Activated CD4-positive, alpha-beta T cell treated with anti-CD3 and anti-CD28 coated beads, Interleukin-10, Interleukin-2, amounts not matched to agents 100 ng/mL and 50 ng/mL, durations not matched to agents 16 hours and 8 hours (primary cell): ENCODE data around the gene RERE.
A peak's percentile ranks its signal among the peaks of the same experiment; 100 is the strongest.
"Not testable (repeated sequence)": the region's sequence is repeated elsewhere in the genome, so short reads cannot be mapped to it uniquely, and the experiment has no call there.

Experiments
- DNase-seq: peaks from one replicate; pipeline ENCODE4 v3.0.0-alpha.2; 2020

RERE gene

DNA sequence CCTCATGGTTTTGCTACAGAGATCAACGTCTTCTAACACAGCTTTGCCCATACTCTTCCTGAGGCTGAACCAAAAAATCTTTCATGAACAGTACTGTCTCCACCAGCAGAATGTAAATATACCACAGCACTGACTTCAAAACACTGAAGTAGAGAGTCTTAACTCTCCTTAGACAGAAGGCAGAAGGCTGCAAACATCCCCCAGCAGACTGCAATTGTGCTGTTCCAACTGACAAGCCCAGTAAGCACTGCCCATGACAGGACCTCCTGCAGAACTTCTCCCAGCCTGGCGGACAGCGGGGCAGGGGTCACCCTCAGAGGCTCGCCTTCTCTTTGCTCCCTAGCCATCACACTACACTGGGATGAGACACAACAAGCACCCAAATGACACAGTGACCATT lies 218.7 kb downstream of the RERE start:
- no peak for DNase-seq

DNA sequence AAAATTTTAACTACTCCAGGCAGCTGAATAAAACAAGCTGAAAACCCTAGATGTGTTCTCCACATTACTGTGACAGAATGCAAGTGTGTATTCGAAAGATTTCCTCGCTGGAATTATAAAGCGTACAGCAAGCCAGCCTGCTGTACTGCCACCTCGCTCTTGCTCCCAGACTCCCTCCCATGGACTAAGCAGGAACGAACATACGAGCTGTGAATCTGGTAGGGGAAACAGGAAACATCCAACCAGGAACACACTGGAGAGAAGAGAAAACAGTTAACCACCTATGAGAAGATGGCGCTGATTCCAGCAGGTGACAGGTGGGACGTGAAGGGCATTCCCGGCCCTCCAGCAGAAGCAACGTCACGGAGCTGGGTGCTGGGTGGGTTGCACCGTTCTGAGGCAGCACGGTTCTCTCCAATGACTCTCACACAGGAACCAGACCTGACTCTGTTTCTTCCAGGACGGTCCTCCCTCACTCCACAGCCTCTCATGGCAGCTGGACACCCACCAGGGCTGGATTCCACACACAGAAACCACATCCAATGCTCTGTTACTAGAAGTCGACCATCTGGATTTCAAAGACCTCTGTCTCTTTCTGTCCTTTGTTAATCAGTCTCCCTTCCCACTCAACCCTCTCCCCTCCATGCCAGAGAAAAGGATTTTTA lies 219.2 kb downstream of the RERE start:
- no peak for DNase-seq

GRCh38 chr1:8597455-8597854 lies 220.0 kb downstream of the RERE start:
- DNase-seq = no peak

DNA sequence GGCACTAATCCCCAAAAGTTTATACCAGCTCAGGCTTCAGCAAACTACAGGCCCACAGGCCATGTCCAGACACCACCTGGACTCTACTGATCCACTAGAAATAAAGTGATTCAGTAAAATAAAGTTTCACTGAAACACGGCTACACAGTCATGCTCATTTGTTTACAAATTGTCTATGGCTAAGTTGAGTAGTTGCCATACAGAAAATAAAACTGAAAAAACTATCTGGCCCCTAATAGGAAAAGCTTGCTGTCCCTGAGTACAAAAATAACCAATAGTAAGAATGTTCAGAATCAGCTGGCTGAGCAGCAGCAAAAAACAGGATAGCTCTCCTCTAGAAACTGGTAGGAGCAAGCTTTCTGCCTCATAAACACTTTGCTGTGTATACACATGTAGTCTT lies 221.5 kb downstream of the RERE start:
- peak; percentile 10 for DNase-seq

DNA sequence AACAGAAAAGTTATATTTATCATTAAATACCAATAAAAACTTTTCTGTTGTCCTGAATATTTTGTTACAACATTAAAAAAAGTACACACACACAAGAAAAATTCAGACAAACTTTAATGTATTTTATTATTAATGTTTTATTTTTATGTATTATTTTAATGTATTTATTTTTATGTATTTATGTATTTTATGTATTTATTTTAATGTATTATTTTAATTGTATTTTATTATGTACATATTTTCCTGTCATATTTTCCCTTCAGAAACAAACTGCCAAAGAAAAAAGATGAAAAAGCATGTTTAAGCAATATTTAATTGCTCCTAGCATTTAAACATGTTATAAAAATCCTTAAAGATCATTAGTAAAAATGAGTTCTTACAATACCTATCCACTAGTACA lies 222.1 kb downstream of the RERE start:
- no peak for DNase-seq

GRCh38 chr1:8593292-8593691 lies 224.1 kb downstream of the RERE start:
- not testable (repeated sequence) for DNase-seq

DNA sequence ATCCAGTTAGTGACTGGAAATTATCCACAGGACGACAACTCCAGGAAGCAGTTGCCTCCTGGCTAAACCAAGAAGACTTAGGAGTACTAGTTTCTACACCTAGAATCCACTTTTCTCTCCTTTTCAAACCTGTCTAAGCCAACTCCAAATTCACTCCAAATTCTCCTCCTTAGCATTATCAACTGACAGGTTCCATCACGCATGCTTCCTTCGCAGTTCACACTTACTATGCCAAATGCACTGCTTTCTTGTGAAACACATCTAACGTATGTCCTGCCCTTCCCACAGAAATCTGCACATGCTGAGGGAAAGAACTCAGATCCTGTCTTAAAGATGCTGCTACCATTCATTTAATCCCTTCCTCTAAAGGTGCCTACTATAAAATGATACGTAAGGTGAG lies 225.9 kb downstream of the RERE start:
- no peak for DNase-seq

- DNase-seq = no peak
These were observed 226.6 kb downstream of the RERE start for GRCh38 chr1:8590721-8591351.

- DNase-seq = no peak
These were observed 227.9 kb downstream of the RERE start for GRCh38 chr1:8589571-8589970.

- DNase-seq = peak; percentile 28
These were observed 229.7 kb downstream of the RERE start for GRCh38 chr1:8587784-8588183.

DNA sequence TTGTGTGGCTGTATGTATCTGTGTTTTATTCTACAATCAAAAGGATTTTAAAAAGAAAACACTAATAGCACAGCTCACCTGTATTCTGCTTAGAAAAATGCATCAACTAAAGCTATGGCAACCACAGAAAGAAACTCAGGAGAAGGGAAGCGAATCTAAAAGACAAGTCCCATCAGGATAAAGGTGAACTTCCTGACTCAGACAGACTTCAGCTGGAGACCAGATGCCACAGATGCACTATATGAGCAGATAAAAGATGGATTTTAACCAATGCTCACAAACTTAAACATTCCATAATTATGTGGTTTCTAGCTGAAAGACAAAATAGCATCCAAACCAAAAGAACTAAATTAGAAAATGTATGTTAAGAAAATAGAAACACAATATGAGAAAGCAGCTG lies 231.0 kb downstream of the RERE start:
- DNase-seq = no peak

DNA sequence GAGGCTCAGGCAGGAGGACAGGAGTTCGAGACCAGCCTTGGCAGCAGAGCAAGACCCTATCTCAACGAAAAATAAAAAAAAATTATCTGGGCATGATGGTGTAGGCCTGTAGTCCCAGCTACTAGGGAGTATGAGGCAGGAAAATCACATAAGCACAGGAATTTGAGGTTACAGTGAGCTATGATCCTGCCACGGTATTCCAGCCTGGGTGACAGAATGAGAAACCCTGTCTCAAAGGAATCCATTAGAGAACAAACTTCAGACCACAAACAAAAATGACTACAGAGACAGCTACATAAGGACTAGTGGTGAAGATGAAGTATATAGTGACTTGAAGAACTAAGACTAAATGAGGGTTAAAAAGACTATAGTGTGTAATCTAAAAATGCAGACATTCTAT lies 233.1 kb downstream of the RERE start:
- no peak for DNase-seq

GRCh38 chr1:8583031-8583430 lies 234.4 kb downstream of the RERE start:
- DNase-seq = no peak

- no peak for DNase-seq
These were observed 236.9 kb downstream of the RERE start for GRCh38 chr1:8580566-8580965.

DNA sequence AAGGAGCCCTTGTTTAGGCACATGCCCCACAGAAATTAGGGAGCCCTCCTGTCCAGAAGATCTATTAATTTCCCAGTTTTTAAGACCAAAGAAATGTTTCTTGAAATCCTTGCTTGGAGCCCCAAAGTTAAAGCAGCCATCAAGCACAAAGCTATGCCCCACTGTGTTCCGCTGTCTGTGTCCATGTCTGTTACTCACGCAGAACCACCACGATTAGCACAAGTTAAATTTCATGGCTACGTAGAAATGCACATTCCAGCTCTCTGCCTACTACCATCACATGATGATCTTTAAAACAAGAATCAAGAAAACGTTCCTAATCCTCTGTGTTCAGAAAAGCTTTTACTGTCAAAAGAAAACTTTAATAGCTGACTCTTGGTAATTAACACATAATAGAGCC lies 238.5 kb downstream of the RERE start:
- DNase-seq = no peak

DNA sequence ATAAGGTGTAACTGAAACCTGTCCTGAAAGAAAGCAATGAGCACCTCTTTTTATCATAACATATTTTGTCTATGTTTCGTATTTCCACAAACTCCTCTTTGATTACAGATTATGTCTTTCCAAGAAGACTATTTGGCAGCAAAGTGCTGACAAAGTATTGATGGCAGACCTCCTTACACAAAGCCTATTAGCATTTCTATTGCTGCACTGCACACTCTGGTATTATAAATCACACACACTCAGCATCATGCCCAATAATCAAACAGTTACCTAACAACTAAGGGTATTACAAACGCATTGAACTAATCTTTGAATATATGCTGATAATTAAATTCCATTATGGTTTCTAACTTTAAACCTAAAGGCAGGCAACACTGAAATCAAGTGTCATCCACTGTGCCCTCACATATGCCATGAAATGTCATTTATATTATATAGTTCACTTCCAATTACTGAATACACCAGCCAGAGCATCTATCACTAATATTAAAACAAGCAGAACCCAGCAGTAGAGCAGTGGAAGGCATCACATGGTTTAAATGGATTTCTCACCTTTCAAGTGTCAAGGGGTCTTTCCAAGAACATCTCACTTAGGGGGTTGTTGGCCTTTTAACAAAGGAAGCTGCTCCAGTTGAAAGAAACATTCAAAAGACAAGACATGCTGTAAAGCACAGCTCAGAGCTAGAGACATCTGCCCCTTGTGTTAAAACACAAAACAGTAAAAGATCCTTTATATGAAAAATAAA lies 239.1 kb downstream of the RERE start:
- DNase-seq = no peak

- DNase-seq = no peak
These were observed 242.5 kb downstream of the RERE start for GRCh38 chr1:8574985-8575384.

DNA sequence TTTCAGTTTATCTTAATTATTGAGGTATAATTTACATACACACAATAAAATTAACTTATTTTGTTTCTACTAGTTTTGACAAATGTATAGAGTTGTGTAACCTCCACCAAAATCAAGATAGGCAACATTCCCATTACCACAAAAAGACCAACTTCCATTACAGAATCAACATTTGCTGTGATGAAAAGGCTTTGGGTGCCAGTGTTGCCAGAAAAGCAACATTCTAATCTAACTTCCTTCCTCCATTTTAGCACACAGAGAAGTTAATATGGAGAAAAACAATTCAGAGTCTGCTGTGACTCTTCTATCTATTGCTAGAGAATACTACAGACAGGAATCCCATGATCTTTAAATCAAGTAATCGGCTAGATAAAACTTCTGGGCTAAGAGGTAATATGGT lies 245.3 kb downstream of the RERE start:
- DNase-seq = no peak

DNA sequence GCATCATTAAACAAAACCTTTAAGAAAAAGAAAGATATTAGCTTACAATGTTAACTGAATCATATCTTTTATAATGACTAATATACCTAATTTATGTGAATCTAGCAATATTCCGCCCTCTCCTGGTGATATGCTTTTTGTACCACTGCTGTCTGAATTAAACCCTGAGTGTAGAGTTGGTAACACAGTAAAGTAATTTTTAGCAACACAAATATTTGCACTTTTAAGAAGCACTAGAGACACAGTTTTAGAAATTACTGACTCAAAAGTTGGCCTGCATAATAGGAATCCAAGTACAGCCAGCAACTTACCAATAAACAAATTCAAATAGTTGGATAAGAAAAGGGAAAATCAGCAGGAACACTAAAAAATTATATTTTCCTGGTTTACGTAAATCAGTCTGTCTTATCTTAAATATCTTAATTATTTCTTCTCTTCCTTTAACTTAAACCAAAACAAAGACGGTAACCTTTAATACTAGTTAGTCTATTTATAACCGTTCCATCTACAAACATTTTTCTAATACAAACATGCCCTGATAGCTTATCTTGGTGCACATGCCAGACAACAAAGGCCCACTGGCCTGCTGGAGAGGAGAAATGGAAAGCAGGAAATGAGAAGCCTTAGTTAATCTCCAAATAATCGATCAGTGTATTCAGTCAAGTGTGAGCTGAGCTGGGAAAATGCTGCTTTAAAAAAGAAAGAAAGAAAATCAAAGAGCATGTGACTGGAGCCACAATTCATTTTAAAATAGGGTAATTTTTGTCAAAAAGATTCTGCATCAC lies 246.0 kb downstream of the RERE start:
- DNase-seq = no peak

DNA sequence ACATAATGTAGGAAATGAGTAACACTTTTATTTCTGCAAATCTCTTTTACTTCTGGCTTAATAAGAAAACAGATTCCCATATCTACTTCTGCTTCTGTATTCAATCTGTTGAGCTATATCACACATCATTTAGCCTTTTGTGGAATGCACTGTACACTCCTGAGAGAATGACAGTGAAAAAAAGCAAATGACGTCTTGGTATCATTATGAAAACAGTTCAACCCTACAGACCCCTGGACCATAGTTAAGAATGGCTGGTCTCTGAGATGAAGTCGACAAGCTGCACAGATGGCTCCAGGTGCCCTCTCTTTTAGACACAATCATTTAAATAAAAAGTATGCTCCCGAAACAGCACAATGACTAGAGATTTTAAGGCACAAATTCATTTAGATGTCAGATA lies 247.0 kb downstream of the RERE start:
- no peak for DNase-seq

- DNase-seq = no peak
These were observed 248.2 kb downstream of the RERE start for GRCh38 chr1:8569242-8569641.

GRCh38 chr1:8568837-8569236 lies 248.6 kb downstream of the RERE start:
- no peak for DNase-seq

DNA sequence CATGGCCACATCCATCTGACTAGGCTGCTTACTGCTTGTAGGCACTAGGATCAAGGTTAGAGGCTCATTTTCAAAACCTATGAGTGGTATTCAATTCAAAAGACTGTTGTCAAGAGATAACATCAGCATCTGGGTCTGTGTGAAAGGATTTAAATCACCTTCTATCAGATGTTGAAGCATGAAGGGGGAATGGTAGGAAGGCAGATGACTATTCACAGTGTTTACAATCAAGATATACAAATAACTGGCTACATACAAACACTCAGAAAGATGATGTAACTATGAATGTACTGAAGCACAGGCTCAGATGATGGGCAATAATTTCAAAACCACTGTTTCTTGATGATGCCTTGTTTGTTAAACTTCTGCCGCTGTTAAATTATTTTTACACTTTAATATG lies 250.3 kb downstream of the RERE start:
- no peak for DNase-seq

- no peak for DNase-seq
These were observed 251.6 kb downstream of the RERE start for GRCh38 chr1:8565802-8566201.
